IMR-90 (cell line): ENCODE measurements around the gene RBM44. TPM values are rescaled to one million over a fixed set of nuclear protein-coding genes. Genes with fewer than 3 reads are reported as not detected.

Experiments
- ATAC-seq: fragments of 200-7000 bp; cut with Tn5 transposase; 2 replicates; pipeline ENCODE4 v1.9.1; 2020; ENCODE audit warnings: low read depth, mild to moderate bottlenecking, moderate library complexity
- BruUV-seq: library from RNA; stranded (reverse); fragments of 400-500 nt; replicated peaks from 2 replicates; lab custom pipeline; 2021; lab: Mats Ljungman, UMichigan
- CTCF ChIA-PET: fragments of 300-600 bp; formaldehyde crosslinking; extraction: SDS; loops from one replicate; lab custom pipeline; 2021; ENCODE audit warnings: antibody characterized with exemption; lab: Yijun Ruan, JAX
- POLR2A ChIA-PET: fragments of 300-600 bp; sonication (Branson Sonifier 250); formaldehyde crosslinking; loops from one replicate; lab custom pipeline; 2022; ENCODE audit warnings: antibody characterized with exemption; ENCODE audit not compliant: unreplicated experiment; lab: Charles Lee
- DNase-seq: peaks from one replicate; pipeline ENCODE4 v3.0.0; 2013
- H2AFZ ChIP-seq: replicated peaks from 2 replicates; pipeline ENCODE3; 2013; ENCODE audit warnings: low read length, mild to moderate bottlenecking; ENCODE audit not compliant: poor library complexity
- H2AK5ac ChIP-seq: 2 replicates; pipeline ENCODE4 v1.6.1; 2013; ENCODE audit warnings: low read depth, low read length, inconsistent platforms
- H2AK9ac ChIP-seq: replicated peaks from 2 replicates; pipeline ENCODE3; 2013; ENCODE audit warnings: mild to moderate bottlenecking, low read depth, low read length, moderate library complexity; ENCODE audit not compliant: poor library complexity
- H2BK120ac ChIP-seq: 2 replicates; pipeline ENCODE4 v1.6.1; 2013; ENCODE audit warnings: low read depth, low read length, inconsistent platforms
- H2BK15ac ChIP-seq: 3 replicates; pipeline ENCODE4 v1.6.1; 2013; ENCODE audit warnings: low read depth, low read length, inconsistent platforms
- H2BK20ac ChIP-seq: 2 replicates; pipeline ENCODE4 v1.6.1; 2013; ENCODE audit warnings: low read depth, mild to moderate bottlenecking, inconsistent platforms, low read length, moderate library complexity
- H2BK5ac ChIP-seq: 2 replicates; pipeline ENCODE4 v1.6.1; 2013; ENCODE audit warnings: mild to moderate bottlenecking, low read depth, low read length, inconsistent platforms; ENCODE audit not compliant: poor library complexity, severe bottlenecking
- H3K14ac ChIP-seq: replicated peaks from 2 replicates; pipeline ENCODE4 v1.6.1; 2013; ENCODE audit warnings: low read depth, low read length, inconsistent platforms
- H3K18ac ChIP-seq: 2 replicates; pipeline ENCODE4 v1.6.1; 2013; ENCODE audit warnings: low read depth, low read length, control low read depth
- H3K23ac ChIP-seq: 2 replicates; pipeline ENCODE4 v1.6.1; 2013; ENCODE audit warnings: low read depth, low read length, inconsistent platforms
- H3K27ac ChIP-seq: 2 replicates; pipeline ENCODE4 v1.5.1; 2013; ENCODE audit warnings: mild to moderate bottlenecking, control low read depth, low read length; ENCODE audit not compliant: insufficient read depth
- H3K27me3 ChIP-seq: 2 replicates; pipeline ENCODE4 v1.6.1; 2013; ENCODE audit warnings: low read length; ENCODE audit not compliant: control insufficient read depth, insufficient read depth
- H3K36me3 ChIP-seq: 2 replicates; pipeline ENCODE4 v1.6.1; 2013; ENCODE audit warnings: low read length, mixed read lengths; ENCODE audit not compliant: control insufficient read depth, insufficient read depth
- H3K4ac ChIP-seq: 2 replicates; pipeline ENCODE4 v1.6.1; 2013; ENCODE audit warnings: low read depth, low read length, inconsistent platforms
- H3K4me1 ChIP-seq: 2 replicates; pipeline ENCODE4 v1.6.1; 2013; ENCODE audit warnings: low read length, mixed read lengths; ENCODE audit not compliant: control insufficient read depth, insufficient read depth
- H3K4me2 ChIP-seq: 2 replicates; pipeline ENCODE4 v1.6.1; 2013; ENCODE audit warnings: low read depth, mild to moderate bottlenecking, control low read depth, low read length, moderate library complexity
- H3K4me3 ChIP-seq: 2 replicates; pipeline ENCODE4 v1.5.1; 2013; ENCODE audit warnings: low read depth, mild to moderate bottlenecking, control low read depth, low read length, moderate library complexity; ENCODE audit not compliant: insufficient read depth
- H3K56ac ChIP-seq: 2 replicates; pipeline ENCODE4 v1.6.1; 2013; ENCODE audit warnings: low read length, inconsistent platforms; ENCODE audit not compliant: insufficient read depth; ENCODE audit errors: extremely low read depth
- H3K79me1 ChIP-seq, 2 experiments: 2 replicates each; pipeline ENCODE4 v1.6.1; 2013; ENCODE audit warnings: low read length in 2 of 2, inconsistent platforms in 1 of 2, low read depth in 1 of 2
- H3K9ac ChIP-seq: 2 replicates; pipeline ENCODE4 v1.6.1; 2013; ENCODE audit warnings: low read depth, low read length, control low read depth
- H3K9me1 ChIP-seq: 2 replicates; pipeline ENCODE4 v1.6.1; 2013; ENCODE audit warnings: low read length, inconsistent platforms; ENCODE audit not compliant: insufficient read depth
- H3K9me3 ChIP-seq: 2 replicates; pipeline ENCODE4 v1.6.1; 2013; ENCODE audit warnings: low read length; ENCODE audit not compliant: control insufficient read depth, insufficient read depth
- H4K20me1 ChIP-seq: 2 replicates; pipeline ENCODE4 v1.6.1; 2013; ENCODE audit warnings: low read length, inconsistent platforms; ENCODE audit not compliant: insufficient read depth
- H4K5ac ChIP-seq: 2 replicates; pipeline ENCODE4 v1.6.1; 2013; ENCODE audit warnings: mild to moderate bottlenecking, low read depth, low read length, control low read depth
- H4K8ac ChIP-seq, 2 experiments: 2 replicates each; pipeline ENCODE4 v1.6.1; 2013; ENCODE audit warnings: low read depth in 2 of 2, low read length in 2 of 2, control low read depth in 1 of 2, inconsistent platforms in 1 of 2
- H4K91ac ChIP-seq: 2 replicates; pipeline ENCODE4 v1.6.1; 2013; ENCODE audit warnings: low read depth, low read length, inconsistent platforms; ENCODE audit not compliant: insufficient read depth
- BHLHE40 ChIP-seq: fragments of 150-350 bp; IDR thresholded peaks from 2 replicates; pipeline ENCODE4 v1.6.1; 2016; ENCODE audit warnings: mild to moderate bottlenecking, low read depth, low read length
- CHD1 ChIP-seq: IDR thresholded peaks from 2 replicates; pipeline ENCODE4 v1.6.1; 2012; ENCODE audit warnings: low read depth, low read length, improper control_type of control experiment
- ELK1 ChIP-seq: fragments of 150-350 bp; IDR thresholded peaks from 2 replicates; pipeline ENCODE4 v1.6.1; 2016; ENCODE audit warnings: low read depth, mild to moderate bottlenecking, low read length, moderate library complexity, borderline replicate concordance
- FOS ChIP-seq: fragments of 150-350 bp; IDR thresholded peaks from 2 replicates; pipeline ENCODE4 v1.6.1; 2016; ENCODE audit warnings: low read depth, low read length
- MAFK ChIP-seq: IDR thresholded peaks from 2 replicates; pipeline ENCODE4 v1.6.1; 2012; ENCODE audit warnings: low read depth, low read length, improper control_type of control experiment
- MAZ ChIP-seq: IDR thresholded peaks from 2 replicates; pipeline ENCODE4 v1.6.1; 2012; ENCODE audit warnings: low read depth, mild to moderate bottlenecking, low read length, improper control_type of control experiment, moderate library complexity, borderline replicate concordance
- MXI1 ChIP-seq: IDR thresholded peaks from 2 replicates; pipeline ENCODE4 v1.6.1; 2012; ENCODE audit warnings: low read depth, mild to moderate bottlenecking, low read length, moderate library complexity, borderline replicate concordance
- POLR2A ChIP-seq: IDR thresholded peaks from 2 replicates; pipeline ENCODE4 v1.6.1; 2012; ENCODE audit warnings: mild to moderate bottlenecking, low read depth, low read length
- RFX5 ChIP-seq: IDR thresholded peaks from 2 replicates; pipeline ENCODE4 v1.8.0; 2012; ENCODE audit warnings: low read depth, mild to moderate bottlenecking, low read length, moderate library complexity
- USF2 ChIP-seq: fragments of 150-350 bp; IDR thresholded peaks from 2 replicates; pipeline ENCODE4 v1.6.1; 2017; ENCODE audit warnings: mild to moderate bottlenecking, antibody characterized with exemption, low read length, low read depth
- WGBS, 2 experiments: methylation state at CpG; one replicate each; pipeline versions ENCODE4 v1.1.5 to v1.1.7; 2013; ENCODE audit warnings: missing lambda C conversion rate in 2 of 2; ENCODE audit not compliant: insufficient read length in 1 of 2; ENCODE audit errors: extremely low coverage in 2 of 2; 5-methylcytosine and 5-hydroxymethylcytosine counted together
- dilution Hi-C: fragments of 300-500 bp; cut with HindIII; formaldehyde crosslinking; loops from one replicate; pipeline ENCODE4 v1.14.3; 2018; ENCODE audit warnings: low sequenced_read_pairs; ENCODE audit not compliant: unreplicated experiment
- in situ Hi-C: fragments of 300-500 bp; cut with MboI; formaldehyde crosslinking; loops from 3 replicates; pipeline ENCODE4 v1.14.3; 2019; ENCODE audit warnings: low sequenced_read_pairs, inconsistent platforms, mixed read lengths
- intact Hi-C: fragments of 100-400 bp; cut with micrococcal nuclease; formaldehyde crosslinking; loops from 2 replicates; pipeline ENCODE4 v1.10.0; 2022
- polyA plus RNA-seq, 3 experiments: library from polyadenylated mRNA; depleted of rRNA; stranded (reverse); fragments of >200 nt; gene quantifications; 2 replicates each; pipeline ENCODE4 v1.2.3, GENCODE V29; 2012; ENCODE audit warnings: low replicate concordance in 1 of 3
- total RNA-seq: library from RNA; depleted of rRNA; stranded (reverse); fragments of >200 nt; gene quantifications from 2 replicates; pipeline ENCODE4 v1.2.3, GENCODE V29; 2012

The RBM44 gene
- total and polyA plus RNA-seq, 2 of the 4 experiments (the other 2 are of a cell fraction), result 0.14 to 0.18 TPM

GRCh38 chr2:237797253-237797652 lies 1.3 kb upstream of the RBM44 start:
- Histone ChIP-seq H3K4ac (no peak overlapping the region), H3K4me1 (no peaks in the 10 kb centered on the region), H2BK5ac (no peak overlapping the region), H3K36me3 (no peaks in the 10 kb centered on the region), H3K23ac (no peak overlapping the region), H2BK15ac (no peak overlapping the region), H3K56ac (no peak overlapping the region), H3K9me1 (no peaks in the 10 kb centered on the region), H2AK5ac (no peak overlapping the region), H3K14ac (no peak overlapping the region), H4K5ac (no peak overlapping the region), H3K9me3 (no peaks in the 10 kb centered on the region), H3K27ac (no peak overlapping the region), H3K4me2 (no peak overlapping the region), H4K8ac (no peak overlapping the region), H2BK120ac (no peak overlapping the region), H2AK9ac (no peak overlapping the region), H3K27me3 (no peaks in the 10 kb centered on the region), H4K20me1 (no peaks in the 10 kb centered on the region), H2BK20ac (no peak overlapping the region), H2AFZ (no peak overlapping the region), H3K4me3 (no peak overlapping the region), H3K79me1 (no peaks in the 10 kb centered on the region), H4K91ac (no peak overlapping the region), H3K9ac (no peak overlapping the region), H3K18ac (no peak overlapping the region)
- dilution Hi-C loops (no loop called here), in situ Hi-C loops (no loop called here), intact Hi-C loops (no loop called here)
- no TSS peak for BruUV-seq
- no peak for TF ChIP-seq FOS
- TF ChIP-seq BHLHE40, result no peak
- TF ChIP-seq MAZ, result no peak
- no peak for TF ChIP-seq MAFK
- no peak for TF ChIP-seq POLR2A
- TF ChIP-seq ELK1, result no peak
- TF ChIP-seq CHD1, result no peak
- TF ChIP-seq MXI1, result no peak
- TF ChIP-seq USF2, result no peak
- TF ChIP-seq RFX5, result no peak
- WGBS, 2 experiments, result no CpG with 5 or more reads among the region's 3 CpGs
- DNase-seq, result no peak
- ATAC-seq, result no peak
- ChIA-PET CTCF (no interaction called here), POLR2A (no interaction called here)
